Measurements from ENCODE around the gene CEMP1.
"Not testable (repeated sequence)": the region's sequence is repeated elsewhere in the genome, so short reads cannot be mapped to it uniquely, and the experiment has no call there.

CEMP1 gene

GRCh38 chr16:2531371-2531695 lies at the start of gene CEMP1:
Gene CEMP1, minus strand, starts transcription at chr16:2531408. Its CDS starts 335 bp downstream, at chr16:2531073.
- DNase-seq (ENCODE audit: insufficient read length, low spot score) (no peak), FAIRE-seq (no peak)

GRCh38 chr16:2580818-2581217 lies 49.6 kb upstream of the CEMP1 start:
- FAIRE-seq; DNase-seq (ENCODE audit: insufficient read length, low spot score): not testable (repeated sequence)

- not testable (repeated sequence) for DNase-seq (ENCODE audit: insufficient read length, low spot score); FAIRE-seq
These were observed 48.9 kb upstream of the CEMP1 start for GRCh38 chr16:2580143-2580542.

- not testable (repeated sequence) for FAIRE-seq; DNase-seq (ENCODE audit: insufficient read length, low spot score)
These were observed 47.7 kb upstream of the CEMP1 start for GRCh38 chr16:2578905-2579304.

GRCh38 chr16:2577044-2577443 lies 45.8 kb upstream of the CEMP1 start:
- not testable (repeated sequence) for DNase-seq (ENCODE audit: insufficient read length, low spot score); FAIRE-seq

GRCh38 chr16:2575839-2576238 lies 44.6 kb upstream of the CEMP1 start:
- DNase-seq (ENCODE audit: insufficient read length, low spot score); FAIRE-seq: not testable (repeated sequence)

- FAIRE-seq; DNase-seq (ENCODE audit: insufficient read length, low spot score): not testable (repeated sequence)
These were observed 41.5 kb upstream of the CEMP1 start for GRCh38 chr16:2572704-2573103.

GRCh38 chr16:2568573-2568972 lies 37.4 kb upstream of the CEMP1 start:
- peak; percentile 89 for FAIRE-seq
- not testable (repeated sequence) for DNase-seq (ENCODE audit: insufficient read length, low spot score)

- FAIRE-seq; DNase-seq (ENCODE audit: insufficient read length, low spot score): not testable (repeated sequence)
These were observed 36.3 kb upstream of the CEMP1 start for GRCh38 chr16:2567506-2567905.

- not testable (repeated sequence) for DNase-seq (ENCODE audit: insufficient read length, low spot score)
These were observed 29.6 kb upstream of the CEMP1 start for GRCh38 chr16:2560798-2561133.

GRCh38 chr16:2560131-2560797 lies 29.1 kb upstream of the CEMP1 start:
- DNase-seq (ENCODE audit: insufficient read length, low spot score): not testable (repeated sequence)
- FAIRE-seq: peak; percentile 86

More at GRCh38 chr16:2560798-2561133, 29.6 kb upstream of the CEMP1 start:
- peak; percentile 86 for FAIRE-seq

- FAIRE-seq; DNase-seq (ENCODE audit: insufficient read length, low spot score): not testable (repeated sequence)
These were observed 25.9 kb upstream of the CEMP1 start for GRCh38 chr16:2557150-2557549.

- DNase-seq (ENCODE audit: insufficient read length, low spot score); FAIRE-seq: not testable (repeated sequence)
These were observed 23.7 kb upstream of the CEMP1 start for GRCh38 chr16:2554709-2555425.

- FAIRE-seq; DNase-seq (ENCODE audit: insufficient read length, low spot score): not testable (repeated sequence)
These were observed 20.2 kb upstream of the CEMP1 start for GRCh38 chr16:2551420-2551889.

- DNase-seq (ENCODE audit: insufficient read length, low spot score); FAIRE-seq: not testable (repeated sequence)
These were observed 19.2 kb upstream of the CEMP1 start for GRCh38 chr16:2550283-2550878.

GRCh38 chr16:2543771-2544170 lies 12.6 kb upstream of the CEMP1 start:
- DNase-seq (ENCODE audit: insufficient read length, low spot score); FAIRE-seq: not testable (repeated sequence)

- not testable (repeated sequence) for DNase-seq (ENCODE audit: insufficient read length, low spot score); FAIRE-seq
These were observed 10.2 kb upstream of the CEMP1 start for GRCh38 chr16:2541409-2541808.

GRCh38 chr16:2540912-2541311 lies 9.7 kb upstream of the CEMP1 start:
- FAIRE-seq; DNase-seq (ENCODE audit: insufficient read length, low spot score): not testable (repeated sequence)

GRCh38 chr16:2539845-2540458 lies 8.7 kb upstream of the CEMP1 start:
- peak; percentile 64 for FAIRE-seq

GRCh38 chr16:2539192-2539844 lies 8.1 kb upstream of the CEMP1 start:
- DNase-seq (ENCODE audit: insufficient read length, low spot score); FAIRE-seq: not testable (repeated sequence)

More at GRCh38 chr16:2539845-2540458, 8.7 kb upstream of the CEMP1 start:
- DNase-seq (ENCODE audit: insufficient read length, low spot score): not testable (repeated sequence)
